ENCODE data around the gene GABRG1.

DNA sequence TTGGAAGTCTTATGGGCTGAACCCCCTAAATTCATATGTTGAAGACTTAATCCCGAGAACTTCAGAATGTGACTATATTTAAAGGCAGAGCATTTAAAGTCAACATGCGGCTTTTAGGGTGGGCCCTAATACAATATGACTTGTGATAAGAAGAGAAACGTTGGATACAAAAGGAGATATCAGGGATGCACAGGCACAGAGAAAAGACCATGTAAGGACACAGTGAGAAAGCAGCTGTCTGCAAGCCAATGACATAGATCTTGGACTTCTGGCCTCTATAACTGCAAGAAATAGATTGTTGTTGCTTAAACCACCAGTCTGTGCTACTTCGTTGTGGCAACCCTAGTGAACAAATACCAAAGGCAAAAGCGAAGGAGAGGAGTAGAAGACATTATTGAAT, 42.2 kb downstream of the GABRG1 start:
- TF ChIP-seq EZH2phosphoT487 (IDR thresholded peaks at IDR 0.05; ENCODE audit: borderline replicate concordance) (no peak), CTCF (conservative IDR thresholded peaks at IDR 0.05; ENCODE audit: low read length) (no peak)

Measured in Loucy (cell line).